NCI-H146 treated with DMSO at 0.1 percent for 48 hours (cell line): ENCODE measurements around the gene AJAP1.

Source experiments
- DNase-seq: peaks from one replicate; lab custom pipeline; 2025; ENCODE audit not compliant: unreplicated experiment; lab: John Stamatoyannopoulos, UW

Gene AJAP1

GRCh38 chr1:4678066-4678717 lies 23.8 kb downstream of the AJAP1 start:
- no peak for DNase-seq

- DNase-seq: no peak
These were observed 26.6 kb downstream of the AJAP1 start for GRCh38 chr1:4681026-4681425.

GRCh38 chr1:4682607-4683220 lies 28.3 kb downstream of the AJAP1 start:
- no peak for DNase-seq

- DNase-seq: no peak
These were observed 29.7 kb downstream of the AJAP1 start for GRCh38 chr1:4684136-4684535.

- DNase-seq: no peak
These were observed 30.6 kb downstream of the AJAP1 start for GRCh38 chr1:4684864-4685522.

GRCh38 chr1:4685523-4685865 lies 31.1 kb downstream of the AJAP1 start:
- DNase-seq: no peak

GRCh38 chr1:4687943-4688342 lies 33.5 kb downstream of the AJAP1 start:
- DNase-seq: no peak

GRCh38 chr1:4689271-4689935 lies 35.0 kb downstream of the AJAP1 start:
- DNase-seq: no peak

GRCh38 chr1:4689941-4690635 lies 35.7 kb downstream of the AJAP1 start:
- no peak for DNase-seq

GRCh38 chr1:4690951-4691675 lies 36.7 kb downstream of the AJAP1 start:
- no peak for DNase-seq

- no peak for DNase-seq
These were observed 37.5 kb downstream of the AJAP1 start for GRCh38 chr1:4691766-4692405.

GRCh38 chr1:4692437-4692836 lies 38.0 kb downstream of the AJAP1 start:
- DNase-seq: no peak

GRCh38 chr1:4693331-4693730 lies 38.9 kb downstream of the AJAP1 start:
- no peak for DNase-seq

GRCh38 chr1:4693891-4694290 lies 39.5 kb downstream of the AJAP1 start:
- DNase-seq: no peak

GRCh38 chr1:4694492-4694891 lies 40.1 kb downstream of the AJAP1 start:
- DNase-seq: no peak

- DNase-seq: no peak
These were observed 40.8 kb downstream of the AJAP1 start for GRCh38 chr1:4695241-4695640.

- no peak for DNase-seq
These were observed 41.8 kb downstream of the AJAP1 start for GRCh38 chr1:4696161-4696745.

GRCh38 chr1:4696753-4697152 lies 42.3 kb downstream of the AJAP1 start:
- DNase-seq: no peak

GRCh38 chr1:4697801-4698200 lies 43.4 kb downstream of the AJAP1 start:
- DNase-seq: no peak

- DNase-seq: no peak
These were observed 44.5 kb downstream of the AJAP1 start for GRCh38 chr1:4698911-4699310.
